GM18505 (cell line): ENCODE measurements around the gene MCCC1.

Experiments
- ATAC-seq: cut with Tn5 transposase; IDR thresholded peaks from one replicate; pipeline ENCODE4 v1.9.1; 2021; ENCODE audit not compliant: unreplicated experiment
- POLR2A ChIP-seq: IDR thresholded peaks from 4 replicates; pipeline ENCODE4 v1.6.1; 2011; ENCODE audit warnings: borderline replicate concordance; ENCODE audit not compliant: insufficient read depth, insufficient read length; ENCODE audit errors: extremely low read depth

Gene MCCC1

DNA sequence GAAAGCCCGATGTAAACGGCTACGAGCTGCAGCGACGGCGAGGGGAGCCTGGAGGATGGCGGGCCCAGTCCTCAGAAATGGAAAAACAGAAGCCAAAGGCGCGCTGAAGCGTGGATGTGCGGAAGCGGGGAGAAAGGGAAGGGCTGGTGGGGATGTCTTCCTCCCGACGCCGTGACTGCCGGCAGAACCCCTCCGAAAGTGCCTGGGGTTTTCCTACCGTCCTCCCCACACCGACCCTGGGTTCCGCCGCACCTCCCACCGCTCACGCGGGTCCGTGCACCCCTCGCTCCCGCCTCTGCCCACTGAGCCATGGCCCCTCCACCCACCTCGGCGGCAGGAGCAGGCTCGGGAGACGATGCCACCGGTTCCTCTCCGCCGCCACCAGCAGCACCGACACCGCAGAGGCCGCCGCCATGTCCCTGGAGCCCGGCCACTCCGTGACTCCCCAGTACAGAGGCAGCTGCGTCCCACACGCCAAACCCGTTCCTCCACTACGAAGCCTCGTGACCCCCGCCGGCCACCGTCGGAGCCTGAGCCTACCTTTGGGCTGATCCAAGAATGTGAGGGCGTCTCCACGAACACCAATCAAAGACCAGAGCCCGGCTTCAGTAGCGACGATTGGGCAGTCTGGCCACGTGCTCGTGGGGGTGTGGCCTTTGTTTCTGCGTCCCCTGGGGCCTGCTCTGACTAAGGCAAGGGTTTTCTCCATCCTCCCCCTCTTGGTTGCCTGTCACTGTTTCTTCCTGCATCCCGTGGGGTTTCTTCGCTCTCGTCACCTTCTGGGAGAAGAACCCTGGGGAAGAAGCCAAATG is at the start of gene MCCC1:
Gene MCCC1, minus strand, starts transcription at position 471 of the 812 bp plus-strand sequence. Its CDS starts 56 bp downstream, at position 415.
- peak; percentile 97 for ATAC-seq
- peak; percentile 87 for TF ChIP-seq POLR2A

DNA sequence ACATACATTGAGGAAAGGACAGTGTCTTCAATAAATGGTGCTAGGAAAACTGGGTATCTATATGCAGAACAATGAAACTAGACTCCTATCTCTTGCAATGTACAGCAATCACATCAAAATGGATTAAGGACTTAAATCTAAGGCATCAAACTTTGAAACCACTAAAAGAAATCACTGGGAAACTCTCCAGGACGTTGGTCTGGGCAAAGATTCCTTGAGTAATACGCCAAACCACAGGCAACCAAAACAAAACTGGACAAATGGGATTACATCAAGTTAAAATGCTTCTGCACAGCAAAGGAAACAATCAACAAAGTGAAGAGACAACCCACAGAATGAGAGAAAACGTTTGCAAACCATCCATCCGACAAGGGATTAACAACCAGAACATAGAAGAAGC is 48.8 kb upstream of the MCCC1 start:
- ATAC-seq = no peak
- TF ChIP-seq POLR2A = no peak

DNA sequence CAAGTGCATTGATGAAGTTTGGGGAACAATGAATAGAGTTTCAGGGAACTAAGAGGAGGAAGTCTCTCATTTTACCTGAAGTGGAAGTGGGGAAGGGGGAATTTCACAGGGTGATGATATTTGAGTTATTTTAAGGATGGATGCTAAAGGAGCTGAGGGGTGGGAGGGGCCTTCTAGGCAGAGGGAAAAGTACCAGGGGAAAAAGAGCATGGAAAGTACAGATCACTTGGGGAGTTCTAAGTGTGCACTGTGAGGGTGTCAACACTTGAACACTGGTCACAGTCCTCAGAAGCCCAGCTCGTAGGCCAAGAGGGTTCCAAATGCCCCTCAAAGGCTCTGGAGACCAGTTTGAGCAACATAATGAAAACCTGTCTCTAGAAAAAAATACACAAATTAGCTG is 45.1 kb upstream of the MCCC1 start:
- no peak for ATAC-seq
- TF ChIP-seq POLR2A = no peak

DNA sequence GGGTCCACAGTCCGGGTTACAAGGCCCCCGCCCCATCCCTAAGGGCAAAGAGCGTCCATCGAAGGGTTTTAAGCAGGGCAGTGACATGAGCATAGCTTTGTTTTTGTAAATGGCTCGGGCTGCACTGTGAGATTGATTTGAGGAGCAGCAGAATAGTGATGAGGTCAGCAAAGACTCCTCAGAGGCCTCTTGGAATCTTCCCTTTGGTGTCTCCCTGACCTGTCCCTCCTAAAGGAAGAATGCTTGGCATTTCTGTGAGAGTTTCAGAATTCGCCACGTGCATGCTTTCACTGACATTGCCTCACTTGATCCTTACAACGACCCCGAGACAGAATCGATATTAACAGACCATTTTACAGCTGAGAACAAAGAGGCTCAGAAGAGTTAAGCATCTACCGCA is 42.9 kb upstream of the MCCC1 start:
- TF ChIP-seq POLR2A = no peak
- ATAC-seq = no peak

DNA sequence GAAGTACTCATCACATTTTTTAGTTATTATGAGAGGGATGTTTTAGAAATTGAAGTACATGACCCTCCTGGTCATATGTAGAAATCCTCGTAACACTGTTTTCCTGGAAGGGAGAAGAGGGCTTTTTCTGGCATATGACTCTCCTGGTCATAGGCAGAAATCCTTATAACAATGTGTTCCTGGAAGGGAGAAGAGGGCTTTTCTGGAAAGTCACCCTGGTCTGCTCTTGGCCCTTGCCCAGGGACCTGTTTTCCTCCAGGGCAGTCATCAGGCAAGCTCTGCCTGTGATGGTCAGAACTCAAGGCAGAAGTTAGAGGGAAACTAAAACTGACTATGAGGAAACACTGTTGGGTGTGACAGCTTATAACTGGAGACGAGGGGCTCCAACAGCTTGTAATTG is 35.5 kb upstream of the MCCC1 start:
- no peak for ATAC-seq
- no peak for TF ChIP-seq POLR2A

DNA sequence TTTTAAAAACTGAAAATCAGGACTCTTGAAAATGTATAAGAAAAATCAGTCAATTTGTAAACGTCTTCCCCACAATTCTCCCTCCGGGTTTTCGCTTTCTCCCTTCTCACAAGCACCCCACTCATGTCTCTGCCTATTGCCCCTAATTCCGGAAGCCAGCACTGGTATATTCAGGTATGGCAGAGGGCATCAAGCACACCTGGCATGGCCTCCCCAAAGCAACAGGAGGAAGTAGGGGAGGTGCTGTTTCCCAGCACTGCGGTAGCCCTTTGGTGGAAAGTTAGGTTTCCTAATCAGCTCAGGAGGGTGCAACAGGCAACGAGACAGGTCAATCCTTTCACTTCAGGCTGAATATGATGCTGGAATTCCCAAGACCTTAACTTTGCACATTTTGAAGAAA is 33.1 kb upstream of the MCCC1 start:
- no peak for TF ChIP-seq POLR2A
- no peak for ATAC-seq

DNA sequence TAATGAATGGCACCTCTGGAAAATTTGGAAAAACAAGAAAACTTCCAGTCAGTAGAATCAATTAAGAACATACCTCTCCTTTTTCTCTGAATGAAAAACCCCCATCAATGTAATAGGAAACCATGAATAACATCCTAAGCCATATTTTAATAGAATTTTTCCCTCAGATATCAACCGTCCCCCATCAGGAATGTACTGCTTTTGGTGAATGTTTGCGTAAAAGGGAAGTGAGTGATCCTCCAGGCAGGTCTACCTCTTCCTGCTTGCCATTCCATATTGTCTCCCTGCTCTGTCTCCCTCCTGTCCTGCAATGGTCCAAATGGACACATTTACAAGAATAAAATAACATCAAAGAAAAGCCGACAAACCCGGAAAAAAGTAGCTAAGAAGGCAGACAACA is 32.4 kb upstream of the MCCC1 start:
- TF ChIP-seq POLR2A = no peak

DNA sequence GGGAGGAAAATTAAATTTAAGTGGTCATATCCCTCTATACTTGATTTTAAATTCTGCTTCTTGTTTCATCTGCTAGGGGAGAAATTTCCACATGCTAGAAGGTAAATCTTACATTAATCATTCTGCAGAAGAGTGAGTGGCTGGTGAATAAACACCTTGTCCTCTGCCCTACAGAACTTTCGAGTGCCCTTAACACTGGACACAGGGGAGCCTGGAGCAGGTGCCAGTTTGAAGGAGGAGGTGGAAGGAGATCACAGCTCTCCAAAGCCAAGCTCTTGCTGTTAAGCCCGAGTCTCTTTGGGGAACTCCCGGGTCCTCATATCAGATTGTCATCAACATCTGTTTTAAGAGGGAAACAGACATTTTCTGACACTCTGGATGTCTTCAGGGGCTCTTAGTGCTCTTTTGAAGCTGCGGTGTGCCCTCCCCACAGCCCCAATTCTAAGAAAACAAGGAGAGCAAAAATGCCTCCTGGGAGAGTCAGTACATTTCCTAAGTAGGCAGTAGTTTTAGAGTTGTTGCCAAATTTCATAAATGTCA is 32.0 kb upstream of the MCCC1 start:
- TF ChIP-seq POLR2A = no peak
- ATAC-seq = no peak

More for the DNA sequence above, 32.4 kb upstream of the MCCC1 start:
- no peak for ATAC-seq

DNA sequence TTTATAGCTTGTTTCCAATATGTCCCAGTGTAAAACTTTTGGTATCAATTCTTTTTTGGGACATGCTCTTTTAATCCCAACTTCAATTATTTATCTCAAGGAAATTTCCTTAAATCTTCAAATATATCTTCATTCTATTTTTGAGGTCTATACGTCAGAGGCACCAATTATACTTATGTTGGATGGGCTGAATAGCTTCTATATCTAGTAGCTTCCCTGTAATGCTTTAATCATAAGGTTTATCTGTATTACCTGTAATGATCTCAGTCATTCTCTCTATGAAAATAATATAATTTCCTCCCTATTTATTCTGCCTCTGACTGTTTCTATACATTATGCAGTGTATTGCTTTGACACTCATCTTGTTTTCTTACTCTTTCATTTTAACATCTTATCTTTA is 29.9 kb upstream of the MCCC1 start:
- no peak for ATAC-seq
- no peak for TF ChIP-seq POLR2A

DNA sequence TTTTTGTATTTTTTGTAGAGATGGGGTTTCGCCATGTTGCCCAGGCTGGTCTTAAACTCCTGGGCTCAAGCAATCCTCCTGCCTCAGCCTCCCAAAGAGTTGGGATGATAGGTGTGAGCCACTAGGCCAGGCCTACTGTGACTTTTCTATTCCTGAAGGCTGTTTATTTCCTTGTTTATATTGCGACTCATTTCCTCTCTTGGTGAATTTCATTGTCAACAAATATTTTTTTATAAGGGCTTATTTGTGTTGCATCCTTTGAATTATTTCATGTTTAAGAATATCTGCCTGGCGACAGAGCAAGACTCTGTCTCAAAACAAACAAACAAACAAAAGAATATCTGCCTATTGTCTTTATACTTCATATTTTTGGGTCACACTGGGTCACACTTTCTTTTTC is 29.4 kb upstream of the MCCC1 start:
- TF ChIP-seq POLR2A = no peak
- no peak for ATAC-seq

DNA sequence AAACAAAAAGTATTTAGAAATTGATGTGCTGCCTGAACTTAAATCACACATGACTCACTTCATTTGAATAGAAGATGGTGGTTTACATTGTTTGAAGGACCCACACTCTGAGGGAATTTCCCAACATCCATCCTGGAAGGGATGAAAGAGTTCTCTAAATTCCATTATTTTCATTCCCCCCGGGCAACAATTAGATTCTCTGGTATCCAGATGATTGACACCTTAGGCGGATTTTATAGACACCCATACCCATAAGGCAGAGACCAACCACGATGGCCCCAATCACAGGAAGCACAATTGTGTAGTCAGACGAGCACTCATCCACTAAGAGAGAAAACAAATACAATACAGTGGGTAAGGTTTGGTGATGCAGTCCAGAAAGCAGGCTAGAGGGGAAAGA is 24.6 kb upstream of the MCCC1 start:
- no peak for TF ChIP-seq POLR2A

DNA sequence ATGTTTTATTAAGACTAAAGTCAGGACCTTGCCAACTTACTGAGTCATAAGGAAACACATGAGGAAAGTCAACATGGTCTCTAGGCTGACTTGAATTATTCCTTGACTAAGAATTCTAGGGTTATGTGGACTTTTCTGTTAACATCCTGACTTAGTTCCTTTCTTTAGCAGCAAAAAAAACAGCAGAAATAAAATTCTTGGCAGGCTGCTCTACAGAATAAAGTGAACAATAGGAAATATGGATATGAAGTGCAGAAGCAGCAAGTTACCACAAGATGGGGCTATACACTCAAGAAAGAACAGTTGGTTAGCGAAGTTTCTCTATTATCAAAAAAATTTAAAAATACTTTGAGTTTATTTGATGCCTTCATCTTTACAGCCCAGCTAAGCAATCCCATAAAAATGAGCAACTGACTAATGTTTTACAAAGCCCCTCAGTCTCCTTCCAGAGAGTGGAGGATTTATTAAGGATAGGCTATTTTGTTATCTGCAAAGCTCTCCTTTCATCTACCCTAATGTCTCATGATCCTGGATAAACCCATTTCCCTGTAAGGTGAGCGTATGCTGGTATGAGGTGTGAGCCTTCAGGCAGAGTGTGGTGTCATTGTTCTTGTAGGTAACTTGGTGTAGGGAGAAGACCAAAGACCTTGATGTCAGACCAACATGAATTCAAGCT is 23.1 kb upstream of the MCCC1 start:
- ATAC-seq = no peak
- no peak for TF ChIP-seq POLR2A

More for the DNA sequence above, 24.6 kb upstream of the MCCC1 start:
- ATAC-seq = no peak

DNA sequence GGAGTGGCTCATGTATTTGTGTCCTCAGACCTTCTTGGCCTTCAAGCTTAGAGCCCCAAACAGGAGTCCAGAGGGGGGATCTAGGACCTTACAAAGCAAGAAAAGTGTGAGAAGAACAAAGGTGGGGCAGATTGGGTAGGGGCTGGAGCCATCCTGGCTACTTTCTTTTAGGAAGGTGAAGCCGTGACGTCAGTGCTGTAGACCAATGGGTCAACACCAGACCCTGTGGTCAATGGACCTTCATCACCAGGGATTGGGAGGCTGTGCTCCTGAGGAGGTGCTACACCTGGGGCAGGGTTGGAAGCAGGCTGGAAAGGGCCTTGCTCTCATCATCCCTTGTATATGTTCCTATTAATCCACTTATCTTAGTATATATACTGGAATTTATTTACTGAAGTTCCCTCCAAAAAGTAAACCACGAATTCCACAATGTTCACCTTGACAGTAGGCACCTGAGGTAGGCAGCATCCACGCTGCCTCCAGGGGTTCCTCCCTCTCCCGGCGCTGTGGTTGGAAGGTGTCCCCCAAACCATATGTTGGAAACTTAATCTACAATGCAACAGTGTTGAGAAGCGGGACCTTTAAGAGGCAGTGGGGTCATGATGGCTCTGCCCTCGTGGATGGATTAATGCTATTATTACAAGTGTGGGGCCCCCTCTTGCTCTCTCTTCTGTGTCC is 21.4 kb upstream of the MCCC1 start:
- no peak for TF ChIP-seq POLR2A
- no peak for ATAC-seq
